LNCaP clone FGC (cell line): ENCODE results near the gene GNG7.

Source experiments
- DNase-seq: peaks from one replicate; pipeline ENCODE4 v3.0.0-alpha.2; 2011; ENCODE audit warnings: low read depth
- H3K4me3 ChIP-seq: 2 replicates; pipeline ENCODE4 v1.5.1; 2011; ENCODE audit warnings: mild to moderate bottlenecking, low read depth, low read length, control low read depth
- CTCF ChIP-seq: IDR thresholded peaks from 2 replicates; pipeline ENCODE4 v1.5.1; 2012; ENCODE audit warnings: mild to moderate bottlenecking; ENCODE audit not compliant: control insufficient read depth, insufficient read depth; ENCODE audit errors: extremely low read depth

Gene GNG7

GRCh38 chr19:2591537-2592291 is 110.8 kb downstream of the GNG7 start:
- no peak for TF ChIP-seq CTCF
- H3K4me3 ChIP-seq = no peak overlapping the region
- DNase-seq = no peak

GRCh38 chr19:2590630-2591399 is 111.7 kb downstream of the GNG7 start:
- no peak for TF ChIP-seq CTCF

DNA sequence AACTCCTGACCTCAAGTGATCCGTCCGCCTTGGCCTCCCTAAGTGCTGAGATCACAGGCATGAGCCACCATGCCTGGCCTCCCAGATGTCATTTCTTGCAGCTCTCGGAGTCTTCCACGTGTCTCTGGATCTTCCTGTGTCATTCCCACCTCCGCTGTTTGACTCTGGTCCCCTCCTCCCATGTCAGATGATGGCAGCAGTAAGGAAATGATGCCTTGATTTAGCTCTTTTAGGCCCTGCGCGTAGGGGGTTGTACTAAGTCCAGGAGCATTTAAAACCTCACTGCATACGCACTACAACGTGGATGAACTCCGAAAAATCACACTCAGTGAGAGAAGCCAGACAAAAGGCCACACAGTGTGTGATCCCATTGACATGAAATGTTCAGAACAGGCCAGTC is 113.1 kb downstream of the GNG7 start:
- no peak for TF ChIP-seq CTCF
- DNase-seq = no peak
- no peak overlapping the region for H3K4me3 ChIP-seq

More at GRCh38 chr19:2590630-2591399, 111.7 kb downstream of the GNG7 start:
- no peak overlapping the region for H3K4me3 ChIP-seq
- no peak for DNase-seq

DNA sequence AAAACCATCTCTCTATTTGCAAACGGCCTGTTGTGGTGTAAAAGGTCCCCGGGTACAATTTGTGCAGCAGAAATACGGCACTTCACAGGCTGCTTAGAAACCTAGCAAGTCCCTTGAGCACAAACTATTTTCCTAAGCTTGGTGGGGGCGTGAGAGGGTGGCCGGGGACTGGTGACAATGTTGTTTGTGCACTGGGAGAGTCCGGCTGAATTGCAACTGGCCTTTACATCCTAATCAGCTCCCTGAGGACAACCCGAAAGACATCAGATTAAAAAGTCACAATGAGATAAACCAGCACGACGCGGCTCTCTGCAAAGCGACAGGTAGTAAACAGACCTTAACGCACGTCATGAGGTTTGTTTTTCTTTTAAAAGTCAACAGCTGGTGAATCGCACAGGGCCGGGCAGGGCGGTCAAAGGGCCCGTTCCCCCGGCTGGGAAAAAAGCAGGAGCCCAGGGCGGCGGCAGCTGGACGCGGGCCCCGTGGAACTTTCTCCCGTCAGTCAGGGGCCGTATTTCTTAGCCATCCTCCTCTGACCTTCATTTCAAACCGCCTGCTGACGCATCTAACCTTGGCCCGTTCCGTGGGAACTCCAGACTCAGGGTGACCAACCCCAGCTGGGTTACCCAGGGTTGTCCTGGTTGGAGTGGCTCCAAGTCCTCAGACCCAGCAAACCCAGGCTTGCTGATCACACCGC is 114.3 kb downstream of the GNG7 start:
- no peak for DNase-seq
- no peak overlapping the region for H3K4me3 ChIP-seq
- TF ChIP-seq CTCF = no peak

- TF ChIP-seq CTCF = no peak
- no peak for DNase-seq
- H3K4me3 ChIP-seq = no peak overlapping the region
Measured at GRCh38 chr19:2587001-2587719, 115.3 kb downstream of the GNG7 start.

DNA sequence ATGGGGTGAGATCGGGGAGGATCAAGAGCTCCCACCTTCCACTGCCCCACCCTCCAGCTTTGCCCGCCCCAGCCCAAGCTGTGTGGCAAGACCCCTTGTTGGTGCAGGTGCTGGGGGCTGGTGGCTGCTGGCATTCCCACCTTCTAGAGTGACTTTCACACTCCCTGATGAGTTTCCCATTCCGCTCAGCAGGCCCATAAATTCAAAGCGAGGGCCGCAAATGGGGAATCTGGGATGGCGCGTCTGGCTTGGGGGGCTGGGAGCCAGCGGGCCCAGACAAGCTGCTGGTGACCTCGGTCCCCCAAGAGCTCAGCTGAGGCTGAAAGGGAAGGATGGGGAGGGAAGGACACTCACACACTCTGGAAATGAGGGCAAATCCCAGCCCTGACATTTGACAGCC is 116.3 kb downstream of the GNG7 start:
- no peak overlapping the region for H3K4me3 ChIP-seq
- no peak for DNase-seq
- TF ChIP-seq CTCF = no peak
